ENCODE data around the gene BMP6.

Gene BMP6

GRCh38 chr6:7823552-7823951, 97.7 kb downstream of the BMP6 start:
- TF ChIP-seq, protein P1, sequence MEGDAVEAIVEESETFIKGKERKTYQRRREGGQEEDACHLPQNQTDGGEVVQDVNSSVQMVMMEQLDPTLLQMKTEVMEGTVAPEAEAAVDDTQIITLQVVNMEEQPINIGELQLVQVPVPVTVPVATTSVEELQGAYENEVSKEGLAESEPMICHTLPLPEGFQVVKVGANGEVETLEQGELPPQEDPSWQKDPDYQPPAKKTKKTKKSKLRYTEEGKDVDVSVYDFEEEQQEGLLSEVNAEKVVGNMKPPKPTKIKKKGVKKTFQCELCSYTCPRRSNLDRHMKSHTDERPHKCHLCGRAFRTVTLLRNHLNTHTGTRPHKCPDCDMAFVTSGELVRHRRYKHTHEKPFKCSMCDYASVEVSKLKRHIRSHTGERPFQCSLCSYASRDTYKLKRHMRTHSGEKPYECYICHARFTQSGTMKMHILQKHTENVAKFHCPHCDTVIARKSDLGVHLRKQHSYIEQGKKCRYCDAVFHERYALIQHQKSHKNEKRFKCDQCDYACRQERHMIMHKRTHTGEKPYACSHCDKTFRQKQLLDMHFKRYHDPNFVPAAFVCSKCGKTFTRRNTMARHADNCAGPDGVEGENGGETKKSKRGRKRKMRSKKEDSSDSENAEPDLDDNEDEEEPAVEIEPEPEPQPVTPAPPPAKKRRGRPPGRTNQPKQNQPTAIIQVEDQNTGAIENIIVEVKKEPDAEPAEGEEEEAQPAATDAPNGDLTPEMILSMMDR (conservative IDR thresholded peaks at IDR 0.05) = no peak
- H3K27ac ChIP-seq = no peak overlapping the region

- TF ChIP-seq, protein P1 (conservative IDR thresholded peaks at IDR 0.05) = no peak
Measured at GRCh38 chr6:7825986-7826385, 100.1 kb downstream of the BMP6 start.

DNA sequence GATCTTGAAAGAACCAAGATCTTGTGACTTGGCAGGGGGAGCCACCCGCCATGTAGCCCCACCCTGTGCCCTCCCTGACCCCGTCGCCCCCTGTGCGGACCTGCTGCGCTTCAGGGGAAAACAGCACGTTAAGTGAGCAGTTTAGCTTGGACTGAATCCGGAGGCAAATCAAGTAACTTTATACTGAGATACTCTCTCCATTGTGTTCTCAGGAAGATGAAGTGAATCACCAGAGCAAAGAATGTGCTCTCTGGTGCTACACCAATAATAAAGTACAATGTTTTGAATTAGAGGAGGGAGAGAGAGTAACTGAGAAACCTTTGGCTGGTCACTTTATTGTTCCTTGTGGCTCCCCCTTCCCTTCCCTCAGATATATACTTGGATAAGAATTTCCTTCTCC, 101.2 kb downstream of the BMP6 start:
- no peak overlapping the region for H3K27ac ChIP-seq
- TF ChIP-seq, protein P1 (conservative IDR thresholded peaks at IDR 0.05) = no peak

More at GRCh38 chr6:7825986-7826385, 100.1 kb downstream of the BMP6 start:
- no peak overlapping the region for H3K27ac ChIP-seq

GRCh38 chr6:7828124-7828523, 102.2 kb downstream of the BMP6 start:
- H3K27ac ChIP-seq = no peak overlapping the region
- TF ChIP-seq, protein P1 (conservative IDR thresholded peaks at IDR 0.05) = no peak

DNA sequence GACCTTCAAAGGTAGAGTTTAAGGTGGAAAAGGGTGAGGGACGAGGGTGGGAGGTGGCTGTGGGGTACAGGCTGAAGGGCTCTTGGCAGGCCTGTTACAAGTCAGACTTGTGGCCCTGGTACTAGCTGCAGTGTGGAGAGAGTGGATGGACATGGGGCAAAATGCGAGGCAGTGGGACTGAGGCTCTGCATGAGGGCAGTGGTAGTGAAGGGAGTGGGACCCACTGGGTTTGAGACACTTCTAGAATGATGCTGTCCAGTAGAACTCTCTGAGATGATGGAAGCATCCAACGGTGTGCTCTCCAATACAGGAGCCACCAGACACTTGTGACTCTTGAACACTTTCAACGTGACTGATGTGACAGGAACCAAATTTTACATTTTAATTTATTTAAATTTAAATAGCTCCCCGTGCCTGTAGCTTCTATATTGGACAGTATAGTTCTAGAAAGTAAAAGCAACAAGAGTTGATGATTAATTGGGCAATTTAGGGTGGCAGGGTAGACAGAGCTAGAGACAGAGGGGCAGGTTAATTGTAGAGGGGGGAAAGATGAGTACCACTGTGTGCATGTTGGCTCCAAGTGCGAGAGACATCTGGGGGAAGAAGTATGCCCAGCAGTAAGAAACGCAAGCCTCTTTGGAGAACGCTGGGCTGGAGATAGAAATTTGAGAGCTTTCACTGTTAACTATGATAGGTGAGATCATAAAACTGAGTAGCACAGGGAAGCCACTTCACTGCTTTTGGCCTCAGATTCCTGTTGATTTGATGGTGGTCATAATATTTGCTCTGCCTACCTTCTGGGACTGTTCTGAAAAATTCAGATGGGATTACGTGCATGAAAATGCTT, 107.2 kb downstream of the BMP6 start:
- no peak overlapping the region for H3K27ac ChIP-seq
- TF ChIP-seq, protein P1 (conservative IDR thresholded peaks at IDR 0.05) = no peak

GRCh38 chr6:7833751-7834070, 107.8 kb downstream of the BMP6 start:
- TF ChIP-seq, protein P1 (conservative IDR thresholded peaks at IDR 0.05) = no peak
- no peak overlapping the region for H3K27ac ChIP-seq

- no peak overlapping the region for H3K27ac ChIP-seq
- TF ChIP-seq, protein P1 (conservative IDR thresholded peaks at IDR 0.05) = no peak
Measured at GRCh38 chr6:7836371-7837026, 110.6 kb downstream of the BMP6 start.
